Measurements from ENCODE around the gene ADAMTSL3.

ADAMTSL3 gene

GRCh38 chr15:83844742-83845141 lies 190.8 kb downstream of the ADAMTSL3 start:
- DNase-seq, result no peak

GRCh38 chr15:83845230-83845629 lies 191.3 kb downstream of the ADAMTSL3 start:
- no peak for DNase-seq

GRCh38 chr15:83846847-83847246 lies 192.9 kb downstream of the ADAMTSL3 start:
- DNase-seq, result no peak

GRCh38 chr15:83848315-83849050 lies 194.6 kb downstream of the ADAMTSL3 start:
- DNase-seq, result no peak

GRCh38 chr15:83850015-83850414 lies 196.1 kb downstream of the ADAMTSL3 start:
- no peak for DNase-seq

- no peak for DNase-seq
These were observed 196.8 kb downstream of the ADAMTSL3 start for GRCh38 chr15:83850501-83851245.

DNA sequence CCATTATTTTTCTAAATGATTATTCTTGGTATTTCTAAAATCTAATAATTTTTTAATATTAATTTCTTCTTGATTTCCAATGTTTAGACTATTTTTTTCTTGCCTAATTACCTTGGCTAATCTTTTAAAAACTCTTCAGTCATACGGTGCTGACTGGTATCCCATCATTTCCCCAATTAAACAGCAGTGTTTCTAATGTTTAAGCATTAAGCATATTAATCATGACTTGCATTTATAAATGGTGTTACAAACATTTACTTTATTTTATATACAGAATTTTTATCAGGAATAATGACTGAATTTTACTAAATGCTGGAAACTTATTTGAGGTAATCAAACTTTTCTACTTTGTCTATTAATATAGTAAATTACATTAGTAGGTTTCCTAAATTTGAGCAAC lies 199.3 kb downstream of the ADAMTSL3 start:
- DNase-seq, result no peak

- no peak for DNase-seq
These were observed 200.4 kb downstream of the ADAMTSL3 start for GRCh38 chr15:83854321-83854720.

GRCh38 chr15:83854950-83855707 lies 201.2 kb downstream of the ADAMTSL3 start:
- DNase-seq, result no peak

DNA sequence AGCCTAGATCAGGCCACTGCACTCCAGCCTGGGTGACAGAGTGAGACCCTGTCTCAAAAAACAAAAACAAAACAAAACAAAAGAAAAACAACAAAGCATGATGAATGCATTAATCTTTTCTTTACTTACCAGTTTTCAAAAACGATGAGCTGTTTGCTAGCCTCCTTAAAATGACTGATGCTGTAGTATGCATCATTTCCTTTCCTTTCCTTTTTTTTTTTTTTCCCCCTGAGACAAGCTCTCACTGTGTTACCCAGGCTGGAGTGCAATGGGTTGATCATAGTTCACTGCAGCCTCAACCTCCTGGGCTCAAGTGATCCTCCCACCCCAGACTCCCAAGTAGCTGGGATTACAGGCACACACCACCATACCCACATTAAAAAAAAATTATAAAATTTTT lies 202.0 kb downstream of the ADAMTSL3 start:
- no peak for DNase-seq

GRCh38 chr15:83858820-83859505 lies 205.0 kb downstream of the ADAMTSL3 start:
- DNase-seq, result no peak

DNA sequence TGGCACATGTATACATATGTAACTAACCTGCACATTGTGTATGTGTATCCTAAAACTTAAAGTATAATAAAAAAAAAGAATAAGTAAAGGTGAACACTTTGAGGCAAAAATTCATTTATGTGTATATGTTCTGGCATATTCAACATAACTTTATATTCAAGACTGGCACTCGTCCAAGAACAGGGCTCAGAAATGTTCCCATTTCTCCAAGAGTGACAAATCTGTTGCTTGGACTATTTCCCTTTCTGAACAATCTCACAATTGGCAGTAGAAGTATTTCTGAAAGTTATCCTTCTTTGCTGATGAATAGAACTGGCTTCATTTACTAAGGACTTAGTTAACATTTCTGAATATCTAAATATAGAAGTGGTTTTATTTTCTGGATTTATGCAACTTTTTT lies 212.8 kb downstream of the ADAMTSL3 start:
- no peak for DNase-seq

GRCh38 chr15:83869341-83869740 lies 215.4 kb downstream of the ADAMTSL3 start:
- no peak for DNase-seq

DNA sequence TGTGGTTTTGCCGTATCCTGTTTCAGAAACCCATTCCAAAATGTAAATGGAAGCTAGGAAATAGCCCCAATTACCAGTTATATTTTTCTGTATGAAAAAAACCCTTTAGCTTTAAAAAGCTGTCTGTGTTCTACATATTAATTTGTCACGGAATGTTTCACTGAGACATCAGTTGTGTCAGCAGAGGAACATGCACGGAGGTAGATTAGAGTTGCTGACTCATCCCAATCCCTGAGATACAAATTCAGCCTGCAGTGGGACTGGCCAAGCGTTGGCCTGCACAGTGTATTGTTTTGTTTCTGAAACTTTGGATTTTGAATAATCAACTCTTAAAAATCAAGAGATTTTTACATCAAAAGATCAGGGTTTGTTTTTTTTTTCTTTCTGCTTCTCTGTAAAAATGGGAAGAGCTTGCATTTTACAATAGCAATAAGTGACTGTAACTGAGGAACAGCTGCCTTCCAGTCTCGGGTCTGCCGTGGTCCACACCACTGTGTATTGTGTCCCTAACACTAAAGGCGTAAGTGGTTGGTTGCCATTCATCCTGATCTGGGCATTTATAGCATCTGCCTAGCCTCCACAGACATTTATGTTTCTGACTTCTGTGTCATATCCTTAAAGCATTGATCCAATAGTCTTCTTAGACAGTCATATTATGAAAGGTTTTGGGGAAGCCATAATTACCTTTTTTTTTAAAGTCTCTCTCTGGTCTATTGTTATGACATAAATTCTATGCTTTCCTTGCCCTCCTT lies 218.1 kb downstream of the ADAMTSL3 start:
- DNase-seq, result no peak

GRCh38 chr15:83873966-83874365 lies 220.0 kb downstream of the ADAMTSL3 start:
- no peak for DNase-seq

DNA sequence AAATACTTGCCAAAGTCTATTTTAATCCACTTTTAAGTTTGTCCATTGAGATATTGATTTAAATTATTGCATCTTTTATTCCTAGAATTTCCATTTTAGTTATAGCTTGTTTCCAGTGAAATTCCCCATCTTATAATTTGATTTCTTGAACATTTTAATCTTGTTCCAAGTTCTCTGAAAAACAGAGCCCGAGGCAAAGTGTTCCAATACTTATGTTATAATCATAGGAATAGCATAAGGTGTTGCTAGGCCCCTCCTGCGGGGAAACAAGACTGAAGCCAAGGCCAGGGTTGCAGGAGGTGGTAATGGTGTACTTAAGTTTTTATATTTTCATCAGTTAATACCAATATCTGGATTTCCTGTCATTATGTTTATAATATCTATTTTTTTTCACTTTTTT lies 226.6 kb downstream of the ADAMTSL3 start:
- DNase-seq, result no peak

DNA sequence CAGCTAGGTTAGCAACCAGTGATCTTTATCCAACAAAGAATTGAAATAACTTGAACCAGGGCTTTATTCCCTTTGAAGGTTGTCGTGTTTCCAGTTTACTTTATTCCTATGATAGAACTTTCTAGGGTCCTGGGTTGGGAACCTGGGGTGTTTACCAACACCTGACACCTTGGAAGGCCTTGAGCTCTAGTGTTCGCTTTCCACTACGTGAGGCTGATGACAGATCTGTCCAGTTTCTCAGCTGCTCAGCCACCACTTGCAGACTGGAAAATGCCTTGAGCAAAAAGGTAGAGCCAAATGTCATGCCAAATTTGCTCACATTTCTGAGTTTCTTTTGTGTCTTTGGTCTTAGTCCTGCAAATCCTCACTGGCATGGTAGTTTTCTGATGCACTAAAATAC lies 227.2 kb downstream of the ADAMTSL3 start:
- DNase-seq, result no peak

DNA sequence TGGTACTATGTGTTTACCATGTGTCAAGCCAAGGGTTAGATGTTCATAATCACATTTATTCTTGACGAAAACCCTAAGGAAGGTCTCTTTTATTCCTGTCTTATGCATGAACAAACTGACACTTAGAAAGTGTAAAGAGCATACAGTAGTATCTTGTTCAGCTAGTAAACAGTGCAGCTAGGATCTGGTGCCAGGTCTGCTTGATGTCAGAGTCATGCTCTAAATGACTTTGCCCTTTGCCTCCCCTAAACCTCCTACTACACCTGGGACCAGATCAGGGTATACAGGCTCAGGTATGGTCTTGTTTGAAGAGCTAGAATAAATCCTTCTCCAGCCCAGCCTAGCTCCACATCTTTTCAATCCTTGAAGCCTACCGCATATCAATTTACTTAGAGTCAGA lies 232.4 kb downstream of the ADAMTSL3 start:
- DNase-seq, result no peak

DNA sequence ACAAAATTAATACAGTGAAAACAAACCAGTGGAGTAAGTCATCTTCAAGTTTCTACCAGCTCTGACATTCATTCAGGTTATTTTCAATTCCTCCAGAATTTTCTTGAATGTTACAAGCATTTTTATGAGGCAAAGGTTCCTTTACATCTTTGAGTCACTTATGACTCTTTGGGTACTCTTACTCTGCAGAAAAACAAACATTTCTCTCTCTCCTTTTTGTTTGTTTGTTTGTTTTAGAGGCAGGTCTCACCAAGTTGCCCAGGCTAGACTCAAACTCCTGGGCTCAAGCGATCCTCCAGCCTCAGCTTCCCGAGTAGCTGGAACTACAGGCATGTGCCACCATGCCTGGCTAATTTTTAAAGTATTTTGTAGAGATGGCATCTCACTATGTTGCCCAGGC lies 233.5 kb downstream of the ADAMTSL3 start:
- DNase-seq, result no peak

GRCh38 chr15:83887961-83888360 lies 234.0 kb downstream of the ADAMTSL3 start:
- no peak for DNase-seq

DNA sequence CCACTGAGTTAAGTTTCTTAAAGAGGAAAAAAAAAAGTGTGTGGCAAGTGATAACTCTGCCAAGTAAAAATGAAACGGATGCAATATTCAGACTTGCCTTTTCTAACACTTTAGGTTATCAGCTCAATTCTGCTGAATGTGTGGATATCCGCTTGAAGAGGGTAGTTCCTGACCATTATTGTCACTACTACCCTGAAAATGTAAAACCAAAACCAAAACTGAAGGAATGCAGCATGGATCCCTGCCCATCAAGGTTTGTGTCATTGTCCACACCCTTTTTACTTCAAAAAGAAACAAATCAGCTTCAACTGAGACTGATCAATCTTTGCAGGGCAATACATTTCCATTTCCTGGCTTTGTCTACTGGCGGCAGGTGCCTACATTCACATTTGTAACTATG lies 236.1 kb downstream of the ADAMTSL3 start:
- DNase-seq, result no peak

GRCh38 chr15:83890587-83890986 lies 236.7 kb downstream of the ADAMTSL3 start:
- DNase-seq, result no peak

Measured in DMS79 treated with DMSO at 0.1 percent for 48 hours (cell line).